Keratinocyte (primary cell): ENCODE results near the gene INS. TPM values are rescaled to one million over a fixed set of nuclear protein-coding genes. Genes with fewer than 3 reads are reported as not detected.

Experiments
- DNase-seq: peaks from one replicate; pipeline ENCODE4 v3.0.0-alpha.2; 2011; ENCODE audit warnings: low read depth, missing footprints, low spot score
- FAIRE-seq: peaks from 2 replicates; lab custom pipeline; 2011; peaks lifted over from hg19 to GRCh38; lab: Jason Lieb, UNC
- H2AFZ ChIP-seq: 2 replicates; pipeline ENCODE4 v1.6.0; 2012; ENCODE audit warnings: low read length, control low read depth, inconsistent platforms; ENCODE audit not compliant: control insufficient read depth
- H3K27ac ChIP-seq: 2 replicates; pipeline ENCODE4 v1.5.1; 2011; ENCODE audit warnings: low read length; ENCODE audit not compliant: control insufficient read depth, insufficient read depth
- H3K27me3 ChIP-seq: 3 replicates; pipeline ENCODE4 v1.6.0; 2011; ENCODE audit warnings: low read length; ENCODE audit not compliant: control insufficient read depth, insufficient read depth; ENCODE audit errors: extremely low read depth
- H3K36me3 ChIP-seq, 2 experiments: 2 replicates in 1 of 2; 3 replicates in 1 of 2; pipeline ENCODE4 v1.5.1; 2011; ENCODE audit warnings: low read length in 2 of 2, mild to moderate bottlenecking in 1 of 2; ENCODE audit not compliant: control insufficient read depth in 2 of 2, insufficient read depth in 2 of 2; ENCODE audit errors: extremely low read depth in 1 of 2
- H3K4me1 ChIP-seq: 3 replicates; pipeline ENCODE4 v1.5.1; 2011; ENCODE audit warnings: low read length; ENCODE audit not compliant: control insufficient read depth, insufficient read depth; ENCODE audit errors: extremely low read depth
- H3K4me2 ChIP-seq: 3 replicates; pipeline ENCODE4 v1.6.0; 2011; ENCODE audit warnings: low read depth, low read length; ENCODE audit not compliant: control insufficient read depth, insufficient read depth; ENCODE audit errors: extremely low read depth
- H3K4me3 ChIP-seq, 3 experiments: fragments of 200-600 bp in 1 of 3; sonication (generic) in 1 of 3; 2 replicates in 2 of 3; 3 replicates in 1 of 3; pipeline ENCODE4 v1.5.1; 2011 to 2016; ENCODE audit warnings: low read length in 3 of 3, mild to moderate bottlenecking in 3 of 3, control low read depth in 2 of 3, inconsistent platforms in 1 of 3, low read depth in 1 of 3, mixed read lengths in 1 of 3, mixed run types in 1 of 3, moderate library complexity in 1 of 3; ENCODE audit not compliant: control insufficient read depth in 2 of 3, insufficient read depth in 2 of 3; ENCODE audit errors: extremely low read depth in 1 of 3
- H3K79me2 ChIP-seq: 2 replicates; pipeline ENCODE4 v1.6.0; 2012; ENCODE audit warnings: low read length; ENCODE audit not compliant: control insufficient read depth, insufficient read depth
- H3K9ac ChIP-seq: 3 replicates; pipeline ENCODE4 v1.6.0; 2011; ENCODE audit warnings: low read length; ENCODE audit not compliant: control insufficient read depth, insufficient read depth; ENCODE audit errors: extremely low read depth
- H3K9me1 ChIP-seq: 3 replicates; pipeline ENCODE4 v1.6.0; 2011; ENCODE audit warnings: low read length; ENCODE audit not compliant: control insufficient read depth, insufficient read depth; ENCODE audit errors: extremely low read depth
- H3K9me3 ChIP-seq: 2 replicates; pipeline ENCODE4 v1.5.1; 2012; ENCODE audit warnings: low read depth, low read length; ENCODE audit not compliant: control insufficient read depth
- H4K20me1 ChIP-seq: 3 replicates; pipeline ENCODE4 v1.6.0; 2011; ENCODE audit warnings: low read length; ENCODE audit not compliant: control insufficient read depth, insufficient read depth; ENCODE audit errors: extremely low read depth
- CTCF ChIP-seq, 3 experiments: IDR thresholded peaks in 1 of 3; conservative IDR thresholded peaks in 1 of 3; optimal IDR thresholded peaks in 1 of 3; 2 replicates in 2 of 3; 3 replicates in 1 of 3; pipeline versions ENCODE3 to v1.5.1; 2011; ENCODE audit warnings: low read length in 3 of 3, mild to moderate bottlenecking in 3 of 3, moderate library complexity in 2 of 3, control low read depth in 1 of 3, inconsistent platforms in 1 of 3; ENCODE audit not compliant: insufficient read depth in 2 of 3; ENCODE audit errors: extremely low read depth in 1 of 3
- EZH2 ChIP-seq: IDR thresholded peaks from one replicate; pipeline ENCODE4 v1.6.1; 2012; ENCODE audit warnings: inconsistent platforms, mild to moderate bottlenecking, low read length, moderate library complexity
- dilution Hi-C: fragments of 300-500 bp; cut with MboI; formaldehyde crosslinking; loops from one replicate; pipeline ENCODE4 v1.7.0; 2020; ENCODE audit warnings: low sequenced_read_pairs; ENCODE audit not compliant: extremely low pct_ligation_motif_present
- polyA plus RNA-seq, 5 experiments: library from polyadenylated mRNA; depleted of rRNA in 3 of 5; stranded (reverse) in 3 of 5; stranded (forward) in 1 of 5; unstranded in 1 of 5; fragments of >200 nt; gene quantifications; 1 replicate in 1 of 5; 2 replicates in 3 of 5; 3 replicates in 1 of 5; pipeline versions ENCODE4 v1.2.1 to v1.2.3, GENCODE V29; 2011 to 2012; ENCODE audit warnings: missing spikeins in 2 of 5, low read depth in 1 of 5, low replicate concordance in 1 of 5

The INS gene
- polyA plus RNA-seq, 1 donor (not counting 4 experiments of a cell fraction or from before 2014, with no cell fraction given) = not detected

- Histone ChIP-seq H3K9me3 (no peaks in the 10 kb centered on the region), H3K9ac (no peak overlapping the region), H3K27me3 (peaks cover 21% of the 10 kb centered on the region), H3K36me3 (no peaks in the 10 kb centered on the region), H3K27ac (no peak overlapping the region), H3K4me2 (no peak overlapping the region), H3K4me3 (no peak overlapping the region), H4K20me1 (peaks cover 2% of the 10 kb centered on the region), H3K9me1 (no peaks in the 10 kb centered on the region), H2AFZ (no peak overlapping the region), H3K79me2 (no peaks in the 10 kb centered on the region), H3K4me1 (no peaks in the 10 kb centered on the region)
- peak in 2 of 3 experiments; percentile 12 to 38 for TF ChIP-seq CTCF (optimal IDR thresholded peaks at IDR 0.05 in 1 of 3, IDR thresholded peaks at IDR 0.05 in 1 of 3, conservative IDR thresholded peaks at IDR 0.05 in 1 of 3; ENCODE audit: extremely low read depth in 1 of 3, insufficient read depth in 2 of 3, low read length in 3 of 3)
- no peak for TF ChIP-seq EZH2
- DNase-seq (no peak), FAIRE-seq (no peak)
- dilution Hi-C loops = no loop called here
These were observed 47.8 kb upstream of the INS start for GRCh38 chr11:2208691-2209369.

- H3K4me3 ChIP-seq = no peak overlapping the region
- peaks cover 2% of the 10 kb centered on the region for H4K20me1 ChIP-seq
- H3K27me3 ChIP-seq = peaks cover 21% of the 10 kb centered on the region
- no peaks in the 10 kb centered on the region for H3K79me2 ChIP-seq
- dilution Hi-C loops = no loop called here
- no peak overlapping the region for H3K9ac ChIP-seq
- FAIRE-seq = no peak
- DNase-seq = no peak
- TF ChIP-seq EZH2 (no peak), CTCF (optimal IDR thresholded peaks at IDR 0.05 in 1 of 3, IDR thresholded peaks at IDR 0.05 in 1 of 3, conservative IDR thresholded peaks at IDR 0.05 in 1 of 3; ENCODE audit: extremely low read depth in 1 of 3, insufficient read depth in 2 of 3, low read length in 3 of 3) (no peak)
- H3K4me1 ChIP-seq = peaks cover 7% of the 10 kb centered on the region
- H3K27ac ChIP-seq = no peak overlapping the region
- H3K9me3 ChIP-seq = no peaks in the 10 kb centered on the region
- no peaks in the 10 kb centered on the region for H3K9me1 ChIP-seq
- H2AFZ ChIP-seq = no peak overlapping the region
- no peaks in the 10 kb centered on the region for H3K36me3 ChIP-seq
- H3K4me2 ChIP-seq = no peak overlapping the region
These were observed 47.0 kb upstream of the INS start for GRCh38 chr11:2207773-2208621.
